GM19193 (cell line): ENCODE measurements around the gene MSRB3.

ENCODE experiments used
- POLR2A ChIP-seq: IDR thresholded peaks from 4 replicates; pipeline ENCODE4 v1.6.1; 2011; ENCODE audit not compliant: insufficient read depth, insufficient read length; ENCODE audit errors: extremely low read depth

The MSRB3 gene

DNA sequence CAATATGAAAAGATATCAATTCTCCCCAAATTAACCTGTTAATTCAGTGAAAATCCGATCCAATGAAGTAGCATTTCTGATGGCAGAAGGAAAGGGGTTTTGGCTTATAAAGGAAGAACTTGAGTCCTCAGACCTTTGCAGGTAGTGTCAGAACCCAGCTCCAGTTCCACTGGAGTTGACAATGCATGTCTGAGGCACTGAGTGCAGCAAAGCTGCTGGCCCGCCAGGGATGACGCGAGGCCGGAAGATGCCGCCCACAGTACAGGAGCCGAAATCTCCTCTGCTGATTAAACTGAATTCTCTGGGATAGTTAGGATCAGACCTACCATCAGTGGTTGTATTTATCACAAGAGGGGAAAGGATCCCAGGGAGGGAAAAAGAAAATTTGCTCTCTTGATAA, 220.7 kb downstream of the MSRB3 start:
- no peak for TF ChIP-seq POLR2A

- no peak for TF ChIP-seq POLR2A
Measured at GRCh38 chr12:65500091-65500900, 221.8 kb downstream of the MSRB3 start.

- no peak for TF ChIP-seq POLR2A
Measured at GRCh38 chr12:65501093-65501621, 222.7 kb downstream of the MSRB3 start.

- TF ChIP-seq POLR2A, result no peak
Measured at GRCh38 chr12:65501935-65502334, 223.5 kb downstream of the MSRB3 start.

- no peak for TF ChIP-seq POLR2A
Measured at GRCh38 chr12:65504417-65504816, 225.9 kb downstream of the MSRB3 start.

- no peak for TF ChIP-seq POLR2A
Measured at GRCh38 chr12:65505386-65506121, 227.1 kb downstream of the MSRB3 start.

DNA sequence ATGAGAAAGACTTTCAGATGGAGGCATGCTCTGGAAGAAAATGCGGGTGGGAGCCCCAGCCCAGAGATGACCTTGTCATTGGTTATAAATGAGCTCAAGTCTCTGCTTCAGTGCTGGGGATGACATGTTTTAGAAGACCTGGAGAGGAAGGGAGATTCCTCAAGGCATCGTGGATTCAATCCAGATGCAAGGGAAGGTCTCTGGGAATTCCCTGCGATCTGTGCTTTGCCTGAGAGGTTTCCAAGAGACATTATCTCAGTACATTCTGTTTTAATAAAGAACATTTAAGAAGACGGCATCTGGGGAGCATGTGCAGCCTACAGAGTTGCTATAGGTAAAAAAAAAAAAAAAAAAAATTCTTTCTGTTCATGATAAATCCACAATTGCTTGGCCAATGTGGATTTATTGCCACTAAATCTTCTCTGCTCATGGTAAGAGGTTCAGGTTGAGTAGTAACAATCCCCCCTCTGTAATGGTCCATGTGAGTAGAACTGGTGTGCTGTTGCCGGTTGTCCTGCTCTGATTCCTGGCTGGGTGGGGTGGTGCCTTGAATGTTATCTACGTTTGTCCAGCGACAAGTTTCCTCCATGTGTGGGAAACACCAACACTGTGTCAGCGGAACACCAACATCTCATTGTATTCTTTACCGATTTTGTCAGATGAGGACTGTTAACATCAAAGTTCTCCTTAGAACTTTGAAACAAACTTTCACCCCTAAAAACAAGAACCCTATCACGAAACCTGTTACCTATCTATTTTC, 230.0 kb downstream of the MSRB3 start:
- TF ChIP-seq POLR2A, result no peak

DNA sequence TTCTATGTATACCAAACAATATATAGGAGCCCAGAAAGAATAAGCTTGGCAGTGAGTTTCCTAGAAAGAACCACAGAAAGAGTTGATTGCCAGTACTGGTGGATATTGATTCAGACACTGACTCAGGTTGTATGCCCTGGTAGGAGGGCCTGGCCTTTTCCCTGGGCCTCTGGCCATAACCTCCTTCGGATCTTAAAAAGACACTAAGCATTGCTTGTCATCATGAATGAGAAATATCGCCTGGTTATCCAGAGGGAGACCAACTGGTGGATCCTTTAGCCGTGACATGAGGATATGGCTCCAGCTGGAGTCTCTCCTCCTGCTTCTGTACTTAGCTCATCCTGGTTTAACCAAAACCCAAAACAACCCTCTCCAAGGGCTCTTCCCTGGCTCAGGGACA, 231.5 kb downstream of the MSRB3 start:
- TF ChIP-seq POLR2A, result no peak

DNA sequence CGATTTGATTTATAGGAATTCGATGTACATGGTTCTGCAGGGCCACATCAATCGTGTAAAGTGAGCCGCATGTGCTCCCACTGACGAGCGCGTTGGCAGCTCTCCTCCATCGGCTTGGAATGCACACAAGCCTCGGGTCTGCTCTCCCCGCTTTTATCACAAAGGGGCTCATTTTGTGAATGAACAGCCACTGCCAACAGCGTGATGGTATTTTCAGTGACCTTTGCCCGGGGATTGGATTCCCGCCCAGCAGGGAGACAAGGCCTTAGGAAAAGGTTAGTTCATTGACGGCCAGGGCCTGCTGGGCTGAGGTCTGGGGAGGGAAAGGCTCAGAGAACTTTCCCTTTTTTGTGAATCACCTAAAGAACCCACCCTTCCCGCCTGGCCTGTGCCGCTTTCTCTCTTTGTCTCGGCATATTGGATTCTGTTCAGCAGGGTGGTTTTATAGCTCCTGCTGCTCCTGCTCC, 232.1 kb downstream of the MSRB3 start:
- no peak for TF ChIP-seq POLR2A

DNA sequence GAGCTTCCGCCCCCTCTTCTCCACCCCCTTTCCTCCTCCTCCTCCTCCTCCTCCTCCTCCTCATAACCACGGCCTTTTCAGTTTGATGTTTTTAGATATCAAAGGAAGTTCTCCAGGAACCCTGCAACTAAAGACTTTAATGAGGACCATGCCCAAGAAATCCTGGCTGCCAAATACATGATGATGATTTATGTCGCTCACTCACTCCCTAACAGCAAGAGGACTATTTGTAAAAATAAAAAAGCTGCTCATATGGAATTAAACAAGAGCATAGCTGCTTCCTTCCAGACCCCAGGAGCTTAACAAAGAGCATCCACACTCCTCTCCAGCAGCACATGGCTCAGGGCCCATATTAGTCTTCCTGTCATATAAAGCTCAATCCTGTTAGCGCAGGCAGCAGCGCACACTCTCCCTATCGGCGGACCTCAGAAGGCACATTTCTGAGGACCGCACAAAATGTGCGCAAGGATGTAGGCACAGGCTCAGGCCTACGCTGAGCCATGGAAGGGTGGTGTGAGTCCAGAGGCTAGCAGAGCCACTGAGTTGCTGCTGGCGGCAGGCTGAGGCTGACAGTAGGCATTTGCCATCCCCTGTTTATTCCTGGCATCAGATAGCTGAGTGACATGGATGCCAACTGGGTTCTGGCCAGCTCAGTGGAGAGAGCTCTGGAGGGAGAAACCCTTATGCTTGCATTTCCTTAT, 232.8 kb downstream of the MSRB3 start:
- TF ChIP-seq POLR2A, result no peak

DNA sequence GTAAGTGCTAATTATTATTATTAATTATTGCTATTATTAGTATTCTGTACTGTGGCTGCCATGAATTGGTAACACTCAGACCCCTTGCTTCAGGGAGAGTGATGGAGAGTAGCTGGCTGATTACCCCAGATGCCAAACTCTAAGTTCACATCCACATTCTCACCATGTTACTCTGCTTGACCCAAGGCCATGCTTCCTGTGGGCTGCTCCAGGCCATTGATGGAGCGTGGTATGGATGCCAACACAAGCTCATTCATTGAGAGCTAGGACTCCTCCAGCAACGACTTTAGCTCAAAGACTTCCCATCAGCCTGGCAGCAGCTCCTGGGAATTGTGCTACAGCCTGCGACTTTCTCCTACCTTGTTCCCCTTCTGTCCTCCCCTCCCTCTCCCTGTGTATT, 233.4 kb downstream of the MSRB3 start:
- no peak for TF ChIP-seq POLR2A
